CD14-positive monocyte (primary cell): ENCODE data around the gene CAMK1D. TPM values are rescaled to one million over a fixed set of nuclear protein-coding genes. Genes with fewer than 3 reads are reported as not detected.
A peak's percentile ranks its signal among the peaks of the same experiment; 100 is the strongest.

Experiments
- DNase-seq, 3 donors: peaks; one replicate each; pipeline ENCODE4 v3.0.0-alpha.2; 2011 to 2022
- H2AFZ ChIP-seq: 2 replicates; pipeline ENCODE4 v1.6.0; 2012; ENCODE audit warnings: mild to moderate bottlenecking, low read depth, low read length, inconsistent platforms; ENCODE audit not compliant: insufficient read depth, poor library complexity, severe bottlenecking
- H3K27ac ChIP-seq, 2 donors: 1 replicate in 1 of 2; 2 replicates in 1 of 2; pipeline ENCODE4 v1.5.1; 2012 to 2013; ENCODE audit warnings: low read length in 2 of 2, control low read depth in 1 of 2, inconsistent platforms in 1 of 2, low read depth in 1 of 2, mild to moderate bottlenecking in 1 of 2
- H3K27me3 ChIP-seq, 2 donors: one replicate each; pipeline versions ENCODE4 v1.6.0 to v1.6.1; 2011 to 2013; ENCODE audit warnings: low read length in 2 of 2; ENCODE audit not compliant: control insufficient read depth in 2 of 2, insufficient read depth in 2 of 2
- H3K36me3 ChIP-seq, 2 donors: replicated peaks in 1 of 2; 1 replicate in 1 of 2; 2 replicates in 1 of 2; pipeline versions ENCODE4 v1.5.1 to v1.6.1; 2012 to 2013; ENCODE audit warnings: low read length in 2 of 2, control low read depth in 1 of 2, inconsistent platforms in 1 of 2, mild to moderate bottlenecking in 1 of 2; ENCODE audit not compliant: insufficient read depth in 2 of 2, control insufficient read depth in 1 of 2
- H3K4me1 ChIP-seq, 2 donors: 1 replicate in 1 of 2; 2 replicates in 1 of 2; pipeline versions ENCODE4 v1.5.1 to v1.6.1; 2012 to 2013; ENCODE audit warnings: low read length in 2 of 2, control low read depth in 1 of 2, inconsistent platforms in 1 of 2, mild to moderate bottlenecking in 1 of 2, moderate library complexity in 1 of 2; ENCODE audit not compliant: insufficient read depth in 2 of 2, control insufficient read depth in 1 of 2
- H3K4me2 ChIP-seq: replicated peaks from 2 replicates; pipeline ENCODE3; 2012; ENCODE audit warnings: low read length, moderate library complexity, mild to moderate bottlenecking; ENCODE audit not compliant: poor library complexity, severe bottlenecking; ENCODE audit errors: extremely low read depth
- H3K4me3 ChIP-seq, 3 experiments: fragments of 200-600 bp in 1 of 3; sonication (generic) in 1 of 3; replicated peaks in 1 of 3; 1 replicate in 2 of 3; 2 replicates in 1 of 3; pipeline ENCODE4 v1.5.1; 2011 to 2013; ENCODE audit warnings: low read length in 3 of 3, mild to moderate bottlenecking in 3 of 3, control low read depth in 2 of 3, low read depth in 2 of 3, inconsistent platforms in 1 of 3, moderate library complexity in 1 of 3
- H3K79me2 ChIP-seq: 2 replicates; pipeline ENCODE4 v1.6.0; 2012; ENCODE audit warnings: mild to moderate bottlenecking, control low read depth, inconsistent platforms, low read length, moderate library complexity; ENCODE audit not compliant: insufficient read depth
- H3K9ac ChIP-seq: 2 replicates; pipeline ENCODE4 v1.6.0; 2017; ENCODE audit warnings: low read length, mild to moderate bottlenecking; ENCODE audit not compliant: insufficient read depth, poor library complexity, severe bottlenecking
- H3K9me3 ChIP-seq, 2 donors: replicated peaks in 1 of 2; 1 replicate in 1 of 2; 2 replicates in 1 of 2; pipeline versions ENCODE4 v1.5.1 to v1.6.1; 2012 to 2013; ENCODE audit warnings: low read length in 2 of 2, control low read depth in 1 of 2; ENCODE audit not compliant: control insufficient read depth in 1 of 2, insufficient read depth in 1 of 2
- H4K20me1 ChIP-seq: 2 replicates; pipeline ENCODE4 v1.6.0; 2012; ENCODE audit warnings: mild to moderate bottlenecking, low read length, control low read depth, moderate library complexity; ENCODE audit not compliant: insufficient read depth
- H3K27ac Mint-ChIP-seq, 7 donors: one replicate each; pipeline ENCODE4 v1.8.0; 2020; ENCODE audit warnings: mild to moderate bottlenecking in 7 of 7, mixed read lengths in 7 of 7, moderate library complexity in 6 of 7, inconsistent platforms in 2 of 7
- H3K27me3 Mint-ChIP-seq, 3 donors: one replicate each; pipeline ENCODE4 v1.8.0; 2021 to 2022; ENCODE audit warnings: low read depth in 3 of 3, mild to moderate bottlenecking in 3 of 3, mixed read lengths in 3 of 3, moderate library complexity in 3 of 3, inconsistent platforms in 1 of 3
- H3K36me3 Mint-ChIP-seq, 2 donors: one replicate each; pipeline ENCODE4 v1.8.0; 2020; ENCODE audit warnings: mixed read lengths in 2 of 2, inconsistent platforms in 1 of 2, mild to moderate bottlenecking in 1 of 2
- H3K4me1 Mint-ChIP-seq: one replicate; pipeline ENCODE4 v1.8.0; 2020; ENCODE audit warnings: mild to moderate bottlenecking, mixed read lengths
- H3K4me3 Mint-ChIP-seq, 2 donors: one replicate each; pipeline ENCODE4 v1.8.0; 2020; ENCODE audit warnings: mild to moderate bottlenecking in 2 of 2, mixed read lengths in 2 of 2, moderate library complexity in 1 of 2
- H3K9me3 Mint-ChIP-seq, 7 donors: one replicate each; pipeline ENCODE4 v1.8.0; 2020 to 2022; ENCODE audit warnings: mixed read lengths in 7 of 7, mild to moderate bottlenecking in 6 of 7, moderate library complexity in 6 of 7, inconsistent platforms in 2 of 7
- CTCF ChIP-seq: fragments of 200-600 bp; IDR thresholded peaks from one replicate; pipeline ENCODE4 v1.8.0; 2022; ENCODE audit warnings: antibody characterized with exemption, mild to moderate bottlenecking
- WGBS: methylation state at CpG from one replicate; pipeline ENCODE4 v1.1.5; 2013; ENCODE audit warnings: missing lambda C conversion rate; ENCODE audit not compliant: insufficient coverage; 5-methylcytosine and 5-hydroxymethylcytosine counted together
- intact Hi-C, 2 donors: fragments of 100-400 bp; cut with micrococcal nuclease; formaldehyde crosslinking; loops; one replicate each; pipeline versions ENCODE4 v1.15.0 to v1.15.1; 2023
- polyA plus RNA-seq, 3 donors: library from polyadenylated mRNA; depleted of rRNA in 1 of 3; unstranded in 2 of 3; stranded (reverse) in 1 of 3; fragments of 300-500 nt in 2 of 3; fragments of >200 nt in 1 of 3; fragmentation: Illumina TruSeq in 2 of 3; gene quantifications; 1 replicate in 2 of 3; 2 replicates in 1 of 3; pipeline ENCODE4 v1.2.3, GENCODE V29; 2012 to 2021

CAMK1D gene
- polyA plus RNA-seq, 3 donors: 6.7 to 11.8 (median 7.1) TPM

- peaks cover 11 to 13% of the 10 kb centered on the region in 2 donors for H3K4me1 ChIP-seq
- Mint-ChIP-seq H3K9me3 (no peaks in the 10 kb centered on the region), H3K27ac (peak overlapping the region in 3 of 7 donors; percentile 42 to 50 (median 44)), H3K27me3 (peaks cover 0 to 5% (median 0%) of the 10 kb centered on the region in 3 donors), H3K4me3 (peak overlapping the region; percentile 89 to 92), H3K36me3 (no peaks in the 10 kb centered on the region), H3K4me1 (peaks cover 16% of the 10 kb centered on the region)
- H3K4me2 ChIP-seq: peak overlapping the region; percentile 82
- no peaks in the 10 kb centered on the region for H3K27me3 ChIP-seq
- no peak for TF ChIP-seq CTCF
- intact Hi-C loops: no loop called here
- peak overlapping the region; percentile 33 for H2AFZ ChIP-seq
- no peak for DNase-seq
- peak overlapping the region; percentile 55 for H3K9ac ChIP-seq
- no peaks in the 10 kb centered on the region for H3K36me3 ChIP-seq
- peak overlapping the region in 2 of 3 experiments; percentile 35 to 76 for H3K4me3 ChIP-seq
- H4K20me1 ChIP-seq: peaks cover 56% of the 10 kb centered on the region
- H3K9me3 ChIP-seq: no peaks in the 10 kb centered on the region
- H3K27ac ChIP-seq: no peak overlapping the region
- 52% methylated on average over 11 of the region's 12 CpGs for whole genome bisulfite sequencing
- H3K79me2 ChIP-seq: no peaks in the 10 kb centered on the region
Observed at GRCh38 chr10:12606461-12606860, 257.1 kb downstream of the CAMK1D start.

- Mint-ChIP-seq H3K4me3 (no peak overlapping the region), H3K27ac (no peak overlapping the region), H3K36me3 (no peaks in the 10 kb centered on the region), H3K27me3 (peaks cover 0 to 5% (median 0%) of the 10 kb centered on the region in 3 donors), H3K4me1 (peaks cover 16% of the 10 kb centered on the region), H3K9me3 (no peaks in the 10 kb centered on the region)
- peaks cover 11 to 13% of the 10 kb centered on the region in 2 donors for H3K4me1 ChIP-seq
- H3K79me2 ChIP-seq: no peaks in the 10 kb centered on the region
- peaks cover 49% of the 10 kb centered on the region for H4K20me1 ChIP-seq
- no peak overlapping the region for H3K4me3 ChIP-seq
- H3K9me3 ChIP-seq: no peaks in the 10 kb centered on the region
- intact Hi-C loops: no loop called here
- H3K27ac ChIP-seq: no peak overlapping the region
- no peak overlapping the region for H3K4me2 ChIP-seq
- TF ChIP-seq CTCF: no peak
- no peak for DNase-seq
- no peaks in the 10 kb centered on the region for H3K27me3 ChIP-seq
- no peaks in the 10 kb centered on the region for H3K36me3 ChIP-seq
- H2AFZ ChIP-seq: no peak overlapping the region
- H3K9ac ChIP-seq: no peak overlapping the region
- 77% methylated on average over 6 of the region's 6 CpGs for WGBS
Observed at GRCh38 chr10:12608761-12609160, 259.4 kb downstream of the CAMK1D start.
